Activated T-cell treated with anti-CD3 and anti-CD28 coated beads, Interleukin-2, amount 50 U/mL, for 4 hours (primary cell): ENCODE data around the gene WFDC1. TPM values are rescaled to one million over a fixed set of nuclear protein-coding genes. Genes with fewer than 3 reads are reported as not detected.

Experiments used
- ATAC-seq, 2 donors: fragments of 200-7000 bp; cut with Tn5 transposase; one replicate each; pipeline ENCODE4 v1.10.0; 2021
- DNase-seq: peaks from one replicate; pipeline ENCODE4 v3.0.0-alpha.2; 2020
- H3K27me3 Mint-ChIP-seq: one replicate; pipeline ENCODE4 v1.8.0; 2021; ENCODE audit warnings: low read depth, mixed read lengths
- H3K36me3 Mint-ChIP-seq: one replicate; pipeline ENCODE4 v1.8.0; 2022; ENCODE audit warnings: mixed read lengths; ENCODE audit not compliant: insufficient read depth
- H3K4me1 Mint-ChIP-seq: one replicate; pipeline ENCODE4 v1.8.0; 2021; ENCODE audit warnings: low read depth, mixed read lengths
- H3K4me3 Mint-ChIP-seq: one replicate; pipeline ENCODE4 v1.8.0; 2021; ENCODE audit warnings: mild to moderate bottlenecking, moderate library complexity, mixed read lengths
- H3K9me3 Mint-ChIP-seq: one replicate; pipeline ENCODE4 v1.8.0; 2021; ENCODE audit warnings: mixed read lengths
- total RNA-seq, 3 donors: library from RNA; stranded (reverse); gene quantifications; one replicate each; pipeline ENCODE4 v1.2.1, GENCODE V29; 2021

Gene WFDC1
- total RNA-seq, 3 donors from 2014 or later: not detected

DNA sequence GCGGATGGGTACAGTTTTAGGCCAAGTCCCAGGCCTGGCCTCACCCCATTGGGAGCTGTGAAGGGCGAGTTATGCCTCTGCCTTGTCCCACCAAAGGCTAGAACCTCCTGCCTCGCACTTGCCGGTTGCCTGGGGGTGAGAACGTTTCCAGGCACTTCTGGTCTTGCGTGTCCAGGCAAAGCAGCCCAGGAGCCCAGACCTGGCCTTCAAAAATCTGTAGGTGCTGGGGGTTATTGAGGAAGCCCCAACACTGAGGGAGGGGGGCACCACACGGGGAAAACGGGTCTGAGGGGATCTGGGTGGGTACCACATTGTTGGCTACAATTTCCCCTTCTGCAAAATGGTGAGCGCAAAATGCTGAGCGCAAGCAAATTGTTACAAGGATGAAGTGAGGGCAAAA, 61.5 kb downstream of the WFDC1 start:
- ATAC-seq: no peak
- H3K27me3 Mint-ChIP-seq: peaks cover 9% of the 10 kb centered on the region
- H3K4me1 Mint-ChIP-seq: peaks cover 19% of the 10 kb centered on the region
- no peaks in the 10 kb centered on the region for H3K9me3 Mint-ChIP-seq
- DNase-seq: no peak
- H3K4me3 Mint-ChIP-seq: no peak overlapping the region
- H3K36me3 Mint-ChIP-seq: no peaks in the 10 kb centered on the region

DNA sequence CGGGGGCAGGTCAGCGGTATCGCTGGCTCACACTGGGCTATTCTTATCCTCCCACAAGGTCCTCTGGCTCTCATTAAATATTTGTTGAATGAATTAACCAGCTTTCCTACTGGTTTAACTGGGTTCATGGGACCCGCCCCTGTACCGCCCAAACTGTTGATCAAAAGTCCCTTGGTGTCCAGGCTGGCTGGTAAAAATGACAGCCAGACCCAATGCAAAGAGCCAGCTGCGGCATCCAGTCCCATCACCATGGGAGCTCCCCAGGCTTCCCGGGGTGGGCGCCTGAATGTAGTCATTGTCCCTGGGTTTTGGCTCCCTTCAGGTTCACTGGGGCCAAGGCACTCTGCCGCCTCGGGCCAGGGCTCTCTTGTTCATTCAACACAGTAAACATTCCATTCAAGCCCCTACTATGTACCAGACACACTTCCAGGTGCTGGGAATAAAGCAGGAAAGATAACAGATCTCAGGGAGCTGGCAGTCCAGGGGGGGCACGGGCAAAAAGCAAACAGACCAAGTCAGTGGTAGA, 62.0 kb downstream of the WFDC1 start:
- Mint-ChIP-seq H3K9me3 (no peaks in the 10 kb centered on the region), H3K4me1 (peaks cover 19% of the 10 kb centered on the region)
- no peak for ATAC-seq

GRCh38 chr16:84357191-84357651, 62.5 kb downstream of the WFDC1 start:
- Mint-ChIP-seq H3K9me3 (no peaks in the 10 kb centered on the region), H3K36me3 (no peaks in the 10 kb centered on the region), H3K4me3 (no peak overlapping the region), H3K4me1 (peaks cover 19% of the 10 kb centered on the region), H3K27me3 (peaks cover 8% of the 10 kb centered on the region)
- DNase-seq (no peak), ATAC-seq (peak; percentile 18 to 46)

More for the DNA sequence above, 62.0 kb downstream of the WFDC1 start:
- H3K4me3 Mint-ChIP-seq: no peak overlapping the region
- peaks cover 9% of the 10 kb centered on the region for H3K27me3 Mint-ChIP-seq
- DNase-seq: no peak
- no peaks in the 10 kb centered on the region for H3K36me3 Mint-ChIP-seq

DNA sequence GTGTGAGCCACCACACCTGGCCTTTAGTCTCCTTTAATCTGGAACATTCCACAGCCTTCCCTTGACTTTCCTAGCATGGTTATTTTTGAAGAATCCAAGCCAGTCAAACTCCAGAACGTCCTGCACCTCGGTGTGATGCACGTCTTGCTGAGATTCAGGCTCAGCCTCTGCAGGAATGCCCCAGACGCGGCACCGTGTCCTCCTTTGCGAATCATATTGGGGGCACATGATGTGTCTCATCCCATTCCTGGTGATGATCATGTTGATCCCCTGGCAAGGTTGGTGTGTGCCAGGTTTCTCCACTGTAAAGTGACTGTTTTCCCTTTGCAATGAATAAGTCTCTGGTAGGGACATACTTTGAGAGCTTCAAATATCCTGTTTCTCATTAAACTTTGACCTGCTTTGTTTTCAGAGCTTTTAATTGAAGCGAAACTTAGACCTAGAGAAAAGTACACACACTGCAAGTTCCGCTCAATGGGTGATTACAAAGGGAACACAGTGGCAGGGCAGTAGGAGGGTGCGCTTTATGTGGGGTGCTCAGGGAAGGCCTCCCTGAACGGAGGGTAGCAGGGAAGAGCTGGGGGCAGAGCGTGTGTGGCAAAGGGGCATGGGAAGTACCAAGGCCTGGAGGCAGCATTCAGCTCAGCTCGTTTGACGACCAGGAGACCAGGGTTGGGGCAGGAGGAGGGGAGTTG, 64.1 kb downstream of the WFDC1 start:
- DNase-seq: no peak
- Mint-ChIP-seq H3K36me3 (no peaks in the 10 kb centered on the region), H3K9me3 (no peaks in the 10 kb centered on the region), H3K27me3 (peaks cover 5% of the 10 kb centered on the region), H3K4me1 (peaks cover 19% of the 10 kb centered on the region), H3K4me3 (no peak overlapping the region)
- ATAC-seq: no peak

- H3K4me1 Mint-ChIP-seq: peaks cover 19% of the 10 kb centered on the region
- DNase-seq: no peak
- peaks cover 9% of the 10 kb centered on the region for H3K27me3 Mint-ChIP-seq
- no peak overlapping the region for H3K4me3 Mint-ChIP-seq
- H3K9me3 Mint-ChIP-seq: no peaks in the 10 kb centered on the region
- no peaks in the 10 kb centered on the region for H3K36me3 Mint-ChIP-seq
- no peak for ATAC-seq
Observed at GRCh38 chr16:84359326-84359725, 64.6 kb downstream of the WFDC1 start.

DNA sequence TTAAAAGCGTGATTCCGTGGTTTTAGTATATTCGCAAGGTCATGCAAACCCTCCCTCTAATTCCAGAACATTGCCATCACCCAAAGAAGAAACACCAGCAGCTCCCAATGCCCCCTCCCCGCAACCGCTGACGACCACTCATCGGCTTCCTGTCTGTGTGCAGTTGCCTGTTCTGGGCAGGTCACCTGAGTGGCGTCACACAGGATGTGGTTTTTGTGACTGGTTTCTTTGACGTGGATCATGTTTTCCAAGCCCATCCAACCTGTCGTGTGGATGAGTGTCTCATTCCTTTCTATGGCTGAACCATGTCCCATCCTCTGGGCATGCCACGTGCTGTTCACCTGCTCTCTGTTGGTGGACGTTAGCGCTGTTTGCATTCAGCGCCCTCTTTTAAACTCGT, 65.5 kb downstream of the WFDC1 start:
- Mint-ChIP-seq H3K9me3 (no peaks in the 10 kb centered on the region), H3K4me3 (no peak overlapping the region), H3K36me3 (no peaks in the 10 kb centered on the region), H3K4me1 (peaks cover 19% of the 10 kb centered on the region), H3K27me3 (peaks cover 10% of the 10 kb centered on the region)
- DNase-seq (peak; percentile 14), ATAC-seq (peak; percentile 23 to 58)

GRCh38 chr16:84360748-84361147, 66.1 kb downstream of the WFDC1 start:
- ATAC-seq (no peak), DNase-seq (no peak)
- no peaks in the 10 kb centered on the region for H3K36me3 Mint-ChIP-seq
- no peak overlapping the region for H3K4me3 Mint-ChIP-seq
- H3K27me3 Mint-ChIP-seq: peaks cover 10% of the 10 kb centered on the region
- no peaks in the 10 kb centered on the region for H3K9me3 Mint-ChIP-seq
- peaks cover 19% of the 10 kb centered on the region for H3K4me1 Mint-ChIP-seq

DNA sequence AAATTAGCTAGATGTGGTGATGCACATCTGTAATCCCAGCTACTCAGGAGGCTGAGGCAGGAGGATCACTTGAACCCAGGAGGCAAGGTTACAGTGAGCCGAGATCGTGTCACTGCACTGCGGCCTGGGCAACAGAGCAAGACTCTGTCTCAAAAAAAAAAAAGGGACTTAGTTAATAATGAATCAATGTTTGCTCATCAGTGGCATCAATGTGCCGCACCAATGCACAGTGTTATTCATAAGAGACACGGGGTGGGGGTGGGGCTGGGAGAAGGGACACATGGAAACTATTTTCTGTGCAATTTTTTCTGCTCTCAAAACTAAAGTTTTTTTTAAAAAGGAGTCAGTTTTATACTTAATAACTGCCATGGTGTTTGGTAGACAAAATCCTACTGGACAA, 66.9 kb downstream of the WFDC1 start:
- Mint-ChIP-seq H3K36me3 (no peaks in the 10 kb centered on the region), H3K4me3 (no peak overlapping the region), H3K27me3 (peaks cover 10% of the 10 kb centered on the region), H3K4me1 (peaks cover 19% of the 10 kb centered on the region), H3K9me3 (no peaks in the 10 kb centered on the region)
- ATAC-seq (no peak), DNase-seq (no peak)

DNA sequence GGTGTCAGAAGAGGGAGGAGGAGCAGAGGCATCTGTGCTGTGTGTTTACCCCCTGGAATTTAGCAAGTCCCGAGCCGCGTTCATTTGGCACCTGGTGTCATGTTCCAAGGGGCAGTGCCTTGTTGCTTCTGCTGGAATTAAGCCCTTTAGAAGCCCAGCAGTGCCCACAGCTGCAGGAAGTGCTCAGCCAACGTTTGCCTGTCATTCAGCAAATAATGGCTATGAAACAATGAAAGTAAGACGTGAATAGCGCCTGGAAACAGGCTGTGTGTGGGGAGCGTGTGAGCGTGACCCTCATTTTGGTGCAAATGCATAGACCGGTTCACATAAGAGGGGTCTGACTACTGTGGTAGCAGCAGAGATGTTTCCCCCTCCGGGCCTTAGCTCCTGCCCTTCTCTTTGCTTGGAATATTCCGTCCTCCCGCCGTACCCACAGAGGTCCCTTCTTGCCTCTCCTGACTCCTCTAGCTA, 67.8 kb downstream of the WFDC1 start:
- Mint-ChIP-seq H3K9me3 (no peaks in the 10 kb centered on the region), H3K27me3 (peaks cover 16% of the 10 kb centered on the region), H3K4me3 (no peak overlapping the region), H3K4me1 (peaks cover 19% of the 10 kb centered on the region), H3K36me3 (no peaks in the 10 kb centered on the region)
- ATAC-seq: no peak
- DNase-seq: no peak

GRCh38 chr16:84366208-84366607, 71.5 kb downstream of the WFDC1 start:
- Mint-ChIP-seq H3K4me3 (no peak overlapping the region), H3K9me3 (no peaks in the 10 kb centered on the region), H3K36me3 (no peaks in the 10 kb centered on the region), H3K27me3 (peaks cover 43% of the 10 kb centered on the region), H3K4me1 (peaks cover 14% of the 10 kb centered on the region)
- DNase-seq (no peak), ATAC-seq (no peak)

GRCh38 chr16:84367297-84367680, 72.6 kb downstream of the WFDC1 start:
- H3K4me3 Mint-ChIP-seq: no peak overlapping the region
- no peaks in the 10 kb centered on the region for H3K9me3 Mint-ChIP-seq
- peaks cover 52% of the 10 kb centered on the region for H3K27me3 Mint-ChIP-seq
- DNase-seq (no peak), ATAC-seq (no peak)
- no peaks in the 10 kb centered on the region for H3K36me3 Mint-ChIP-seq
- peaks cover 14% of the 10 kb centered on the region for H3K4me1 Mint-ChIP-seq

GRCh38 chr16:84367750-84368307, 73.2 kb downstream of the WFDC1 start:
- Mint-ChIP-seq H3K36me3 (no peaks in the 10 kb centered on the region), H3K9me3 (no peaks in the 10 kb centered on the region), H3K27me3 (peaks cover 52% of the 10 kb centered on the region), H3K4me1 (peaks cover 14% of the 10 kb centered on the region), H3K4me3 (no peak overlapping the region)
- DNase-seq (no peak), ATAC-seq (no peak)

- H3K9me3 Mint-ChIP-seq: no peaks in the 10 kb centered on the region
- no peaks in the 10 kb centered on the region for H3K36me3 Mint-ChIP-seq
- peaks cover 14% of the 10 kb centered on the region for H3K4me1 Mint-ChIP-seq
- peak within 1 kb of the TSS; percentile 58 for H3K4me3 Mint-ChIP-seq
- peaks cover 55% of the 10 kb centered on the region for H3K27me3 Mint-ChIP-seq
- no peak for DNase-seq
- no peak for ATAC-seq
Observed at GRCh38 chr16:84368308-84368996, 73.8 kb downstream of the WFDC1 start, which contains the start of gene ATP2C2. TSS of gene ATP2C2 (plus strand) at chr16:84368538. CDS start at chr16:84368616, 78 bp downstream.

DNA sequence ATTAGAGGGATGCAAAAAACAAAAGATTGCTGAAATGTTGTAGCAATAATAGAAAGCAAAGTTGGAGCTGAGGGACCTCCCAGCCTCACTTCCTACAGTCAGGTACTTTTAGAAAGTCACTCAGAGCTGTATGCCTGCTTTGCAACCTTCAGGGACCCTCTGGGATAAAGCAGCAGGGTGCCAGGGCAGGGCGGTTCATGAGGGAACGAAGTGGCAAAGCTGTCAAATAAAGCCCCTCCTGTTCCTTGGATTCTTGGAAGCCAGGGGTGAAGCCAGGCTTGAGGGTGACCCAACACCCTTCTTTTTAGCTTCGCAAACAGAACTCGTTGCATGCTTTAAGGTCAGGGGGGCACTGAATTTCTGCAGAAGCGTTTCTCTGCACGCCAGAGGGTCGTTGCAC, 74.4 kb downstream of the WFDC1 start:
- no peaks in the 10 kb centered on the region for H3K36me3 Mint-ChIP-seq
- H3K4me1 Mint-ChIP-seq: peaks cover 14% of the 10 kb centered on the region

More for the DNA sequence above, 74.4 kb downstream of the WFDC1 start:
- ATAC-seq (no peak), DNase-seq (no peak)
- peaks cover 54% of the 10 kb centered on the region for H3K27me3 Mint-ChIP-seq
- no peaks in the 10 kb centered on the region for H3K9me3 Mint-ChIP-seq
- H3K4me3 Mint-ChIP-seq: no peak overlapping the region
